ENCODE data around the gene C21orf58. TPM values are rescaled to one million over a fixed set of nuclear protein-coding genes. Genes with fewer than 3 reads are reported as not detected.

The C21orf58 gene
- total and polyA plus RNA-seq, 12 donors: 0.51 to 2.9 (median 1.3) TPM

- Histone ChIP-seq H3K27me3 (no peaks in the 10 kb centered on the region), H3K9me3 (no peaks in the 10 kb centered on the region), H3K4me3 (peak overlapping the region; percentile 81 to 100 (median 92)), H3K27ac (peak overlapping the region; percentile 92 to 99 (median 97)), H3K4me1 (peaks cover 6 to 45% (median 28%) of the 10 kb centered on the region in 9 donors), H3K36me3 (peaks cover 0 to 30% (median 7%) of the 10 kb centered on the region in 9 donors)
- 0 to 1% methylated on average over 90 to 98 of the region's 98 CpGs for WGBS, 2 donors
- peak in 4 of 9 donors; percentile 25 to 49 (median 40) for TF ChIP-seq CTCF (IDR thresholded peaks at IDR 0.05)
- intact Hi-C loops (cut with DNase I): loop anchor here in 5 of 10 donors (1.0 to 10.0 kb wide), 5 partner anchors 37 to 140 kb away; partner anchors contain the start of genes YBEY (in 3 of the 5), MCM3AP (in 1 of the 5) and SPATC1L (in 1 of the 5)
- DNase-seq: peak; percentile 84 to 91
- ATAC-seq: peak; percentile 80 to 94 (median 91)
Measured at GRCh38 chr21:46324390-46325072, 861 bp upstream of the C21orf58 start.

- WGBS, 2 donors: 0 to 1% methylated on average over 34 of the region's 34 CpGs
- TF ChIP-seq CTCF (IDR thresholded peaks at IDR 0.05): no peak
- no peak for ATAC-seq
- Histone ChIP-seq H3K9me3 (no peaks in the 10 kb centered on the region), H3K27ac (peak overlapping the region in 6 of 10 donors; percentile 21 to 98 (median 74)), H3K27me3 (no peaks in the 10 kb centered on the region), H3K4me1 (peaks cover 6 to 46% (median 28%) of the 10 kb centered on the region in 9 donors), H3K4me3 (peak overlapping the region; percentile 81 to 100 (median 92)), H3K36me3 (peaks cover 0 to 19% (median 3%) of the 10 kb centered on the region in 9 donors)
- no peak for DNase-seq
- intact Hi-C loops (cut with DNase I): loop anchor here in 3 of 10 donors (2.0 to 10.0 kb wide), 4 partner anchors 36 to 138 kb away; partner anchors contain the start of genes YBEY (in 2 of the 3), MCM3AP (in 1 of the 3) and SPATC1L (in 1 of the 3)
Measured at GRCh38 chr21:46323227-46323709, 402 bp downstream of the C21orf58 start.

- H3K27me3 ChIP-seq: no peaks in the 10 kb centered on the region
- TF ChIP-seq CTCF (IDR thresholded peaks at IDR 0.05): no peak
- peak overlapping the region in 6 of 10 donors; percentile 21 to 98 (median 74) for H3K27ac ChIP-seq
- intact Hi-C loops (cut with DNase I): loop anchor here in 3 of 10 donors (2.0 to 10.0 kb wide), 4 partner anchors 35 to 138 kb away; partner anchors contain the start of genes YBEY (in 2 of the 3), MCM3AP (in 1 of the 3) and SPATC1L (in 1 of the 3)
- 6 to 8% methylated on average over 50 of the region's 50 CpGs for WGBS, 2 donors
- H3K4me3 ChIP-seq: peak overlapping the region; percentile 81 to 100 (median 92)
- peaks cover 6 to 46% (median 28%) of the 10 kb centered on the region in 9 donors for H3K4me1 ChIP-seq
- DNase-seq: no peak
- ATAC-seq: no peak
- no peaks in the 10 kb centered on the region for H3K9me3 ChIP-seq
- peaks cover 0 to 12% (median 0%) of the 10 kb centered on the region in 9 donors for H3K36me3 ChIP-seq
Measured at GRCh38 chr21:46322351-46323226, 1.1 kb downstream of the C21orf58 start.

Measured in heart right ventricle (tissue), 16 donors.